UCSD-AML1 (cell line): ENCODE measurements around the gene CDH26.
"Not testable (repeated sequence)": the region's sequence is repeated elsewhere in the genome, so short reads cannot be mapped to it uniquely, and the experiment has no call there.

ENCODE experiments used
- DNase-seq: peaks from one replicate; lab custom pipeline; 2025; ENCODE audit not compliant: unreplicated experiment; lab: John Stamatoyannopoulos, UW

The CDH26 gene

GRCh38 chr20:60041436-60042165 is 83.4 kb downstream of the CDH26 start:
- DNase-seq = not testable (repeated sequence)

GRCh38 chr20:60043435-60043834 is 85.2 kb downstream of the CDH26 start:
- DNase-seq = no peak

- peak; percentile 37 for DNase-seq
Observed at GRCh38 chr20:60046011-60046413, 87.8 kb downstream of the CDH26 start.

- DNase-seq = no peak
Observed at GRCh38 chr20:60046436-60046835, 88.2 kb downstream of the CDH26 start.

- no peak for DNase-seq
Observed at GRCh38 chr20:60046860-60047259, 88.6 kb downstream of the CDH26 start.

- DNase-seq = no peak
Observed at GRCh38 chr20:60048634-60049521, 90.7 kb downstream of the CDH26 start.

GRCh38 chr20:60049601-60050000 is 91.4 kb downstream of the CDH26 start:
- no peak for DNase-seq

- no peak for DNase-seq
Observed at GRCh38 chr20:60050193-60050947, 92.1 kb downstream of the CDH26 start.

GRCh38 chr20:60051911-60052310 is 93.7 kb downstream of the CDH26 start:
- DNase-seq = no peak

- no peak for DNase-seq
Observed at GRCh38 chr20:60052322-60052721, 94.1 kb downstream of the CDH26 start.

- no peak for DNase-seq
Observed at GRCh38 chr20:60053125-60053817, 95.0 kb downstream of the CDH26 start.

GRCh38 chr20:60053818-60054190 is 95.6 kb downstream of the CDH26 start:
- DNase-seq = no peak

GRCh38 chr20:60054716-60055634 is 96.8 kb downstream of the CDH26 start:
- peak; percentile 36 for DNase-seq

- peak; percentile 84 for DNase-seq
Observed at GRCh38 chr20:60055740-60056139, 97.5 kb downstream of the CDH26 start.

- DNase-seq = peak; percentile 59
Observed at GRCh38 chr20:60056407-60057122, 98.3 kb downstream of the CDH26 start.

- peak; percentile 79 for DNase-seq
Observed at GRCh38 chr20:60057123-60057865, 99.1 kb downstream of the CDH26 start.

- DNase-seq = peak; percentile 86
Observed at GRCh38 chr20:60057866-60058807, 99.9 kb downstream of the CDH26 start.
